Measurements from ENCODE around the gene FOXK1. TPM values are rescaled to one million over a fixed set of nuclear protein-coding genes. Genes with fewer than 3 reads are reported as not detected.

The FOXK1 gene
- total and polyA plus RNA-seq, 9 of the 15 experiments (the other 6 are each of a cell fraction or from before 2014, with no cell fraction given), result 0.32 to 45.5 (median 8.1) TPM

GRCh38 chr7:4718075-4718474, 36.0 kb downstream of the FOXK1 start:
- FAIRE-seq, result no peak
- TF ChIP-seq HNRNPL (IDR thresholded peaks at IDR 0.05; ENCODE audit: low read depth, low read length) (no peak), ZNF740 (CRISPR knock-in tag; IDR thresholded peaks at IDR 0.05) (no peak), ZNF740 (tag; IDR thresholded peaks at IDR 0.05) (no peak), CREB3 (tag; conservative IDR thresholded peaks at IDR 0.05; ENCODE audit: low read depth) (no peak), SETDB1 (IDR thresholded peaks at IDR 0.05; ENCODE audit: low read length) (no peak), MEF2D (tag; conservative IDR thresholded peaks at IDR 0.05; ENCODE audit: low read depth) (no peak), SNRNP70 (optimal IDR thresholded peaks at IDR 0.05; ENCODE audit: low read depth, low read length) (no peak), SMAD4 (CRISPR knock-in tag; conservative IDR thresholded peaks at IDR 0.05) (no peak), TRIM28 (IDR thresholded peaks at IDR 0.05) (no peak)
- TF ChIP-seq, protein P1, sequence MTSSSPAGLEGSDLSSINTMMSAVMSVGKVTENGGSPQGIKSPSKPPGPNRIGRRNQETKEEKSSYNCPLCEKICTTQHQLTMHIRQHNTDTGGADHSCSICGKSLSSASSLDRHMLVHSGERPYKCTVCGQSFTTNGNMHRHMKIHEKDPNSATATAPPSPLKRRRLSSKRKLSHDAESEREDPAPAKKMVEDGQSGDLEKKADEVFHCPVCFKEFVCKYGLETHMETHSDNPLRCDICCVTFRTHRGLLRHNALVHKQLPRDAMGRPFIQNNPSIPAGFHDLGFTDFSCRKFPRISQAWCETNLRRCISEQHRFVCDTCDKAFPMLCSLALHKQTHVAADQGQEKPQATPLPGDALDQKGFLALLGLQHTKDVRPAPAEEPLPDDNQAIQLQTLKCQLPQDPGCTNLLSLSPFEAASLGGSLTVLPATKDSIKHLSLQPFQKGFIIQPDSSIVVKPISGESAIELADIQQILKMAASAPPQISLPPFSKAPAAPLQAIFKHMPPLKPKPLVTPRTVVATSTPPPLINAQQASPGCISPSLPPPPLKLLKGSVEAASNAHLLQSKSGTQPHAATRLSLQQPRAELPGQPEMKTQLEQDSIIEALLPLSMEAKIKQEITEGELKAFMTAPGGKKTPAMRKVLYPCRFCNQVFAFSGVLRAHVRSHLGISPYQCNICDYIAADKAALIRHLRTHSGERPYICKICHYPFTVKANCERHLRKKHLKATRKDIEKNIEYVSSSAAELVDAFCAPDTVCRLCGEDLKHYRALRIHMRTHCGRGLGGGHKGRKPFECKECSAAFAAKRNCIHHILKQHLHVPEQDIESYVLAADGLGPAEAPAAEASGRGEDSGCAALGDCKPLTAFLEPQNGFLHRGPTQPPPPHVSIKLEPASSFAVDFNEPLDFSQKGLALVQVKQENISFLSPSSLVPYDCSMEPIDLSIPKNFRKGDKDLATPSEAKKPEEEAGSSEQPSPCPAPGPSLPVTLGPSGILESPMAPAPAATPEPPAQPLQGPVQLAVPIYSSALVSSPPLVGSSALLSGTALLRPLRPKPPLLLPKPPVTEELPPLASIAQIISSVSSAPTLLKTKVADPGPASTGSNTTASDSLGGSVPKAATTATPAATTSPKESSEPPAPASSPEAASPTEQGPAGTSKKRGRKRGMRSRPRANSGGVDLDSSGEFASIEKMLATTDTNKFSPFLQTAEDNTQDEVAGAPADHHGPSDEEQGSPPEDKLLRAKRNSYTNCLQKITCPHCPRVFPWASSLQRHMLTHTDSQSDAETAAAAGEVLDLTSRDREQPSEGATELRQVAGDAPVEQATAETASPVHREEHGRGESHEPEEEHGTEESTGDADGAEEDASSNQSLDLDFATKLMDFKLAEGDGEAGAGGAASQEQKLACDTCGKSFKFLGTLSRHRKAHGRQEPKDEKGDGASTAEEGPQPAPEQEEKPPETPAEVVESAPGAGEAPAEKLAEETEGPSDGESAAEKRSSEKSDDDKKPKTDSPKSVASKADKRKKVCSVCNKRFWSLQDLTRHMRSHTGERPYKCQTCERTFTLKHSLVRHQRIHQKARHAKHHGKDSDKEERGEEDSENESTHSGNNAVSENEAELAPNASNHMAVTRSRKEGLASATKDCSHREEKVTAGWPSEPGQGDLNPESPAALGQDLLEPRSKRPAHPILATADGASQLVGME (CRISPR knock-in tag; IDR thresholded peaks at IDR 0.05), result no peak
- TF ChIP-seq, protein P2, sequence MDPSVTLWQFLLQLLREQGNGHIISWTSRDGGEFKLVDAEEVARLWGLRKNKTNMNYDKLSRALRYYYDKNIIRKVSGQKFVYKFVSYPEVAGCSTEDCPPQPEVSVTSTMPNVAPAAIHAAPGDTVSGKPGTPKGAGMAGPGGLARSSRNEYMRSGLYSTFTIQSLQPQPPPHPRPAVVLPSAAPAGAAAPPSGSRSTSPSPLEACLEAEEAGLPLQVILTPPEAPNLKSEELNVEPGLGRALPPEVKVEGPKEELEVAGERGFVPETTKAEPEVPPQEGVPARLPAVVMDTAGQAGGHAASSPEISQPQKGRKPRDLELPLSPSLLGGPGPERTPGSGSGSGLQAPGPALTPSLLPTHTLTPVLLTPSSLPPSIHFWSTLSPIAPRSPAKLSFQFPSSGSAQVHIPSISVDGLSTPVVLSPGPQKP (CRISPR knock-in tag; IDR thresholded peaks at IDR 0.05), result no peak
- TF ChIP-seq, protein P3, sequence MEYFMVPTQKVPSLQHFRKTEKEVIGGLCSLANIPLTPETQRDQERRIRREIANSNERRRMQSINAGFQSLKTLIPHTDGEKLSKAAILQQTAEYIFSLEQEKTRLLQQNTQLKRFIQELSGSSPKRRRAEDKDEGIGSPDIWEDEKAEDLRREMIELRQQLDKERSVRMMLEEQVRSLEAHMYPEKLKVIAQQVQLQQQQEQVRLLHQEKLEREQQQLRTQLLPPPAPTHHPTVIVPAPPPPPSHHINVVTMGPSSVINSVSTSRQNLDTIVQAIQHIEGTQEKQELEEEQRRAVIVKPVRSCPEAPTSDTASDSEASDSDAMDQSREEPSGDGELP (CRISPR knock-in tag; IDR thresholded peaks at IDR 0.05; ENCODE audit: borderline replicate concordance), result no peak

More at GRCh38 chr7:4718075-4718474, 36.0 kb downstream of the FOXK1 start:
- no peak overlapping the region for H2AFZ ChIP-seq (ENCODE audit: low read depth, low read length)
- BruUV-seq (replicated peaks), result no TSS peak
- intact Hi-C loops (cut with micrococcal nuclease), result no loop called here
- H3K27me3 ChIP-seq (ENCODE audit: control insufficient read depth in 2 of 2, insufficient read depth in 2 of 2, low read length in 2 of 2), result no peaks in the 10 kb centered on the region
- H3K9ac ChIP-seq (ENCODE audit: insufficient read depth in 1 of 2, low read depth in 2 of 2, low read length in 2 of 2), result 0 out of 4 replicates have a peak overlapping the region, but pooled peaks of 1 of the 2 experiments have one; percentile 15
- H3K4me3 ChIP-seq, result no peak overlapping the region
- H3K79me2 ChIP-seq (ENCODE audit: control insufficient read depth, insufficient read depth, low read length), result peaks cover 77% of the 10 kb centered on the region
- POLR2A ChIA-PET, result interaction anchor here (0.8 kb wide), 1 partner anchor 14 kb away, joined by 3 read pairs; no protein-coding TSS in a partner anchor
- ATAC-seq (no peak), DNase-seq (ENCODE audit: extremely low read depth in 1 of 4, low spot score in 3 of 4) (no peak)
- no peak overlapping the region for H3K4me2 ChIP-seq (ENCODE audit: insufficient read depth, low read length)
- WGBS (ENCODE audit: insufficient coverage, low coverage, missing lambda C conversion rate), result 94% methylated on average over 22 of the region's 22 CpGs
- H3K9me3 ChIP-seq (replicated peaks; ENCODE audit: control insufficient read depth, insufficient read depth, low read depth, low read length), result peaks cover 4% of the 10 kb centered on the region; the same call in 1 of the 2 replicates
- CTCF ChIA-PET (ENCODE audit: low intra/inter-chr PET ratio), result no interaction called here
- no peak overlapping the region for H3K27ac ChIP-seq (ENCODE audit: extremely low read depth, low read depth, low read length)
- in situ Hi-C loops (cut with MboI), result no loop called here
- H4K20me1 ChIP-seq (replicated peaks; ENCODE audit: control insufficient read depth, insufficient read depth, low read length), result peaks cover 19% of the 10 kb centered on the region
- H3K36me3 ChIP-seq (ENCODE audit: control insufficient read depth, insufficient read depth, low read length), result peaks cover 42% of the 10 kb centered on the region; the same call in 2 of the 3 replicates
- H3K4me1 ChIP-seq (replicated peaks in 1 of 2; ENCODE audit: control insufficient read depth in 2 of 2, insufficient read depth in 2 of 2, low read length in 2 of 2), result peaks cover 3 to 28% of the 10 kb centered on the region in 2 experiments; a peak in 3 of 5 replicates
- no peaks in the 10 kb centered on the region for H3K9me1 ChIP-seq (ENCODE audit: control insufficient read depth, insufficient read depth, low read length)

Data from K562 (cell line).